Measurements from ENCODE around the gene RERE. TPM values are rescaled to one million over a fixed set of nuclear protein-coding genes. Genes with fewer than 3 reads are reported as not detected.

The RERE gene
- total RNA-seq, 1 experiment from 2014 or later, result 40.6 TPM

GRCh38 chr1:8360493-8361197, 456.8 kb downstream of the RERE start:
- no peaks in the 10 kb centered on the region for H3K79me2 ChIP-seq (ENCODE audit: insufficient read depth, low read length)
- H3K9me3 ChIP-seq (ENCODE audit: control insufficient read depth in 1 of 2, insufficient read depth in 1 of 2, low read depth in 1 of 2, low read length in 2 of 2), result no peaks in the 10 kb centered on the region
- intact Hi-C loops (cut with micrococcal nuclease), result no loop called here
- H3K4me1 ChIP-seq (ENCODE audit: control insufficient read depth in 1 of 2, insufficient read depth in 2 of 2, low read length in 2 of 2), result no peaks in the 10 kb centered on the region
- H3K36me3 ChIP-seq (ENCODE audit: control insufficient read depth in 1 of 2, insufficient read depth in 2 of 2, low read length in 2 of 2), result peaks cover 10 to 13% of the 10 kb centered on the region in 2 experiments; a peak in 3 of 4 replicates
- no peak overlapping the region for H3K4me3 ChIP-seq (replicated peaks in 1 of 2; ENCODE audit: low read depth in 1 of 2, low read length in 2 of 2)
- H3K27me3 ChIP-seq (ENCODE audit: insufficient read depth, low read length), result no peaks in the 10 kb centered on the region
- POLR2A ChIA-PET, result no interaction called here
- no peak overlapping the region for H2AFZ ChIP-seq (ENCODE audit: low read depth, low read length, poor library complexity, severe bottlenecking)
- no peak overlapping the region for H3K4me2 ChIP-seq (ENCODE audit: low read length)
- ATAC-seq (no peak), DNase-seq (ENCODE audit: low read depth, low spot score) (no peak)
- no peak overlapping the region for H3K27ac ChIP-seq (ENCODE audit: low read depth, low read length)
- no peak for TF ChIP-seq CTCF (IDR thresholded peaks at IDR 0.05 in 2 of 3, conservative IDR thresholded peaks at IDR 0.05 in 1 of 3; ENCODE audit: borderline replicate concordance in 1 of 3, insufficient read depth in 1 of 3, low read depth in 2 of 3, low read length in 2 of 3)
- TF ChIP-seq ATF3 (IDR thresholded peaks at IDR 0.05), result no peak
- TF ChIP-seq EZH2 (IDR thresholded peaks at IDR 0.05), result no peak
- no peak for TF ChIP-seq CBX3 (IDR thresholded peaks at IDR 0.05; ENCODE audit: low read depth)
- no peak for TF ChIP-seq ELF1 (IDR thresholded peaks at IDR 0.05; ENCODE audit: borderline replicate concordance, low read depth)
- no peak for TF ChIP-seq REST (IDR thresholded peaks at IDR 0.05; ENCODE audit: low read depth)
- TF ChIP-seq CEBPB (IDR thresholded peaks at IDR 0.05; ENCODE audit: low read depth), result no peak
- TF ChIP-seq ZBTB33 (IDR thresholded peaks at IDR 0.05; ENCODE audit: extremely low read depth, insufficient replicate concordance, low read length), result no peak
- TF ChIP-seq ZNF274 (IDR thresholded peaks at IDR 0.05; ENCODE audit: low read depth, low read length), result no peak
- TF ChIP-seq FOSL1 (IDR thresholded peaks at IDR 0.05; ENCODE audit: low read depth), result no peak
- no peak for TF ChIP-seq SP1 (IDR thresholded peaks at IDR 0.05; ENCODE audit: low read depth)
- no peak for TF ChIP-seq EGR1 (IDR thresholded peaks at IDR 0.05; ENCODE audit: low read depth)
- TF ChIP-seq TCF7L2 (IDR thresholded peaks at IDR 0.05; ENCODE audit: borderline replicate concordance, extremely low read depth, insufficient read depth, insufficient read length), result no peak
- no peaks in the 10 kb centered on the region for H3K9me2 ChIP-seq (ENCODE audit: insufficient read depth)
- no peaks in the 10 kb centered on the region for H4K20me1 ChIP-seq (ENCODE audit: insufficient read depth)
- RAD21 ChIA-PET (ENCODE audit: low non-redundant PET in 1 of 2, low total read pairs in 2 of 2, uncharacterized antibody in 2 of 2, unreplicated experiment in 2 of 2), result no interaction called here
- BruUV-seq (replicated peaks), result no TSS peak
- no peak overlapping the region for H3K9ac ChIP-seq (ENCODE audit: low read length)
- CTCF ChIA-PET, result no interaction called here
